Measurements from ENCODE around the gene CLVS2.
A peak's percentile ranks its signal among the peaks of the same experiment; 100 is the strongest.

The CLVS2 gene

DNA sequence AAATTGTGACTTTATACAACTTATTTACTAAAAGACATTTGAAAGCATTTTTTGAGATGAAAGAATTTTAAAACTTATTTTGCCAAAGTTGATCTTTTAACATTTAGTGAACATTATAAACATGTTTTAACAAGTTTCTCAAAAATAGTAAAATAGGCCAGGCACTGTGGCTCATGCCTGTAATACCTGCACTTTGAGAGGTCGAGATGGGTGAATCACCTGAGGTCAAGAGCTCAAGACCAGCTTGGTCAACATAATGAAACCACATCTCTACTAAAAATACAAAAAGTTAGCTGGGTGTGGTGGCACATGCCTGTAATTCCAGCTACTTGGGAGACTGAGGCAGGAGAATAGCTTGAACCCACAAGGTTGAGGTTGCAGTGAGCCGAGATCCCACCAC is 78.6 kb downstream of the CLVS2 start:
- WGBS, 2 experiments (ENCODE audit: insufficient coverage in 2 of 2) = no CpG with 5 or more reads among the region's 2 CpGs
- H3K4me3 ChIP-seq (ENCODE audit: extremely low read depth, insufficient read depth, low read length, poor library complexity, severe bottlenecking) = no peak overlapping the region
- no peak overlapping the region for H3K27ac ChIP-seq (ENCODE audit: low read depth, low read length, severe bottlenecking)
- H3K36me3 ChIP-seq (ENCODE audit: control insufficient read depth, insufficient read depth, low read length) = no peaks in the 10 kb centered on the region
- H3K4me1 ChIP-seq (ENCODE audit: control insufficient read depth, insufficient read depth, low read length, poor library complexity, severe bottlenecking) = no peaks in the 10 kb centered on the region
- H3K9me3 ChIP-seq (ENCODE audit: control insufficient read depth, low read length) = no peaks in the 10 kb centered on the region

GRCh38 chr6:123085403-123085802 is 89.4 kb downstream of the CLVS2 start:
- Histone ChIP-seq H3K9me3 (ENCODE audit: control insufficient read depth, low read length) (no peaks in the 10 kb centered on the region), H3K36me3 (ENCODE audit: control insufficient read depth, insufficient read depth, low read length) (no peaks in the 10 kb centered on the region), H3K4me3 (ENCODE audit: extremely low read depth, insufficient read depth, low read length, poor library complexity, severe bottlenecking) (no peak overlapping the region), H3K4me1 (ENCODE audit: control insufficient read depth, insufficient read depth, low read length, poor library complexity, severe bottlenecking) (no peaks in the 10 kb centered on the region), H3K27ac (ENCODE audit: low read depth, low read length, severe bottlenecking) (no peak overlapping the region)
- 100% methylated on average over 1 of the region's 5 CpGs; no CpG with 5 or more reads in 1 of the 2 experiments for WGBS, 2 experiments (ENCODE audit: insufficient coverage in 2 of 2)

DNA sequence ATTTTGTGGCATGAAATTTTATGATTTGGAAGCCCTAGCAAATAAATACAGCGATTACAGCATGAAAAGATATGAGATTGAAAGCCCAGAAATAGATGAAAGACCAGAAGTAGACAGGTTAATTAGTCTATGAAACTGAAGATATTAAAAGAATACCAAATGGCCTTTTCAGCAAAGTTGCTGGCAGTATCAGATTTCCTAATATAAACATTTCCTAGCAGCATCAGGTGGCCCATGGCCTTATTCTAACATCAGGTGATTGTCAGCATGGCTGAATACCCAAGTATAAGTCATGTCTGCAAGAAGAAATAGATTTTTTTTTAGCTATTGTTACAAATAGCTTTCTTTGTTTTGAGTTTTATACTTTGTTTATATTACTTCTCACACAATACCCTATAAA is 93.2 kb downstream of the CLVS2 start:
- 92% methylated on average over 1 of the region's 1 CpG; no CpG with 5 or more reads in 1 of the 2 experiments for WGBS, 2 experiments (ENCODE audit: insufficient coverage in 2 of 2)
- Histone ChIP-seq H3K4me1 (ENCODE audit: control insufficient read depth, insufficient read depth, low read length, poor library complexity, severe bottlenecking) (peaks cover 7% of the 10 kb centered on the region), H3K9me3 (ENCODE audit: control insufficient read depth, low read length) (no peaks in the 10 kb centered on the region), H3K27ac (ENCODE audit: low read depth, low read length, severe bottlenecking) (no peak overlapping the region), H3K36me3 (ENCODE audit: control insufficient read depth, insufficient read depth, low read length) (no peaks in the 10 kb centered on the region), H3K4me3 (ENCODE audit: extremely low read depth, insufficient read depth, low read length, poor library complexity, severe bottlenecking) (no peak overlapping the region)

- Histone ChIP-seq H3K36me3 (ENCODE audit: control insufficient read depth, insufficient read depth, low read length) (no peaks in the 10 kb centered on the region), H3K4me1 (ENCODE audit: control insufficient read depth, insufficient read depth, low read length, poor library complexity, severe bottlenecking) (peaks cover 7% of the 10 kb centered on the region), H3K27ac (ENCODE audit: low read depth, low read length, severe bottlenecking) (peak overlapping the region; percentile 36), H3K9me3 (ENCODE audit: control insufficient read depth, low read length) (no peaks in the 10 kb centered on the region), H3K4me3 (ENCODE audit: extremely low read depth, insufficient read depth, low read length, poor library complexity, severe bottlenecking) (no peak overlapping the region)
- 83 to 94% methylated on average over 1 to 2 of the region's 2 CpGs for WGBS, 2 experiments (ENCODE audit: insufficient coverage in 2 of 2)
Observed at GRCh38 chr6:123091091-123091895, 95.3 kb downstream of the CLVS2 start.

- H3K9me3 ChIP-seq (ENCODE audit: control insufficient read depth, low read length) = no peaks in the 10 kb centered on the region
- H3K36me3 ChIP-seq (ENCODE audit: control insufficient read depth, insufficient read depth, low read length) = no peaks in the 10 kb centered on the region
- no peak overlapping the region for H3K4me3 ChIP-seq (ENCODE audit: extremely low read depth, insufficient read depth, low read length, poor library complexity, severe bottlenecking)
- H3K4me1 ChIP-seq (ENCODE audit: control insufficient read depth, insufficient read depth, low read length, poor library complexity, severe bottlenecking) = peaks cover 7% of the 10 kb centered on the region
- no peak overlapping the region for H3K27ac ChIP-seq (ENCODE audit: low read depth, low read length, severe bottlenecking)
Observed at GRCh38 chr6:123091896-123092271, 95.8 kb downstream of the CLVS2 start.

GRCh38 chr6:123094795-123095194 is 98.8 kb downstream of the CLVS2 start:
- H3K27ac ChIP-seq (ENCODE audit: low read depth, low read length, severe bottlenecking) = no peak overlapping the region
- H3K4me1 ChIP-seq (ENCODE audit: control insufficient read depth, insufficient read depth, low read length, poor library complexity, severe bottlenecking) = peaks cover 7% of the 10 kb centered on the region
- no peaks in the 10 kb centered on the region for H3K36me3 ChIP-seq (ENCODE audit: control insufficient read depth, insufficient read depth, low read length)
- 86% methylated on average over 1 of the region's 1 CpG; no CpG with 5 or more reads in 1 of the 2 experiments for WGBS, 2 experiments (ENCODE audit: insufficient coverage in 2 of 2)
- no peaks in the 10 kb centered on the region for H3K9me3 ChIP-seq (ENCODE audit: control insufficient read depth, low read length)
- no peak overlapping the region for H3K4me3 ChIP-seq (ENCODE audit: extremely low read depth, insufficient read depth, low read length, poor library complexity, severe bottlenecking)

DNA sequence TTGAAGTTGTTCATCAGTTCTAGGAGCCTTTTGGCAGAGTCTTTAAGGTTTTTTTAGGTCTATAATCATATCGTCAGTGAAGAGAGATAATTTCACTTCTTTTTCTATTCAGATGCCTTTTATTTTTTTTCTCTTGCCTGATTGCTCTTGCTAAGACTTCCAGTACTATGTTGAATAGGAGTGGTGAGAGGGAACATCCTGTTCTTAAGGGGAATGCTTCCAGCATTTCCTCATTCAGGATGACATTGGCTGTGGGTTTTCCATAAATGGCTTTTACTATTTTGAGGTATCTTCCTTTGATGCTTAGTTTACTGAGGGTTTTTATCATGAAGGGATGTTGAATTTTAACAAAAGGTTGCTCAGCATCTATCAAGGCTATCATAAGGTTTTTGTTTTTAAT is 109.5 kb downstream of the CLVS2 start:
- Histone ChIP-seq H3K4me1 (ENCODE audit: control insufficient read depth, insufficient read depth, low read length, poor library complexity, severe bottlenecking) (no peaks in the 10 kb centered on the region), H3K27ac (ENCODE audit: low read depth, low read length, severe bottlenecking) (no peak overlapping the region), H3K9me3 (ENCODE audit: control insufficient read depth, low read length) (no peaks in the 10 kb centered on the region), H3K36me3 (ENCODE audit: control insufficient read depth, insufficient read depth, low read length) (no peaks in the 10 kb centered on the region), H3K4me3 (ENCODE audit: extremely low read depth, insufficient read depth, low read length, poor library complexity, severe bottlenecking) (no peak overlapping the region)
- no CpG with 5 or more reads among the region's 1 CpG for WGBS, 2 experiments (ENCODE audit: insufficient coverage in 2 of 2)

DNA sequence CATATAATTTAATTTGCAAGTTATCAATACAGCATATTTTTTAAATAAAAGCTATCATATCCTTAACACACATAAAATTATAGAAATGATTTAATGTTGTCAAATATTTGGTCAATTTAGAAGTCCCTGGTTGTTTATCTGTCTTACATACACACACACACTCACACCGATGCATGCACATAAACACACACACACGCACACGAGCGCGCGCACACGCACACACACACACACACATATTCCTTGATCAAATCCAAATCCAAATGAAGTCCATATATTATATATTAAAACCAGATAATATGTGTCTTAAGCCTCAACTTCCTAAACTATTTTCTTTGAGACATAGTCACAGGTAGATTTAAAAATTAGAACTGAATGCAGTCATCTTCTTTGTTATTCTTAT is 120.3 kb downstream of the CLVS2 start:
- no peaks in the 10 kb centered on the region for H3K4me1 ChIP-seq (ENCODE audit: control insufficient read depth, insufficient read depth, low read length, poor library complexity, severe bottlenecking)
- no peaks in the 10 kb centered on the region for H3K36me3 ChIP-seq (ENCODE audit: control insufficient read depth, insufficient read depth, low read length)
- H3K4me3 ChIP-seq (ENCODE audit: extremely low read depth, insufficient read depth, low read length, poor library complexity, severe bottlenecking) = no peak overlapping the region
- H3K27ac ChIP-seq (ENCODE audit: low read depth, low read length, severe bottlenecking) = no peak overlapping the region
- H3K9me3 ChIP-seq (ENCODE audit: control insufficient read depth, low read length) = no peaks in the 10 kb centered on the region
- no CpG with 5 or more reads among the region's 7 CpGs for WGBS, 2 experiments (ENCODE audit: insufficient coverage in 2 of 2)

DNA sequence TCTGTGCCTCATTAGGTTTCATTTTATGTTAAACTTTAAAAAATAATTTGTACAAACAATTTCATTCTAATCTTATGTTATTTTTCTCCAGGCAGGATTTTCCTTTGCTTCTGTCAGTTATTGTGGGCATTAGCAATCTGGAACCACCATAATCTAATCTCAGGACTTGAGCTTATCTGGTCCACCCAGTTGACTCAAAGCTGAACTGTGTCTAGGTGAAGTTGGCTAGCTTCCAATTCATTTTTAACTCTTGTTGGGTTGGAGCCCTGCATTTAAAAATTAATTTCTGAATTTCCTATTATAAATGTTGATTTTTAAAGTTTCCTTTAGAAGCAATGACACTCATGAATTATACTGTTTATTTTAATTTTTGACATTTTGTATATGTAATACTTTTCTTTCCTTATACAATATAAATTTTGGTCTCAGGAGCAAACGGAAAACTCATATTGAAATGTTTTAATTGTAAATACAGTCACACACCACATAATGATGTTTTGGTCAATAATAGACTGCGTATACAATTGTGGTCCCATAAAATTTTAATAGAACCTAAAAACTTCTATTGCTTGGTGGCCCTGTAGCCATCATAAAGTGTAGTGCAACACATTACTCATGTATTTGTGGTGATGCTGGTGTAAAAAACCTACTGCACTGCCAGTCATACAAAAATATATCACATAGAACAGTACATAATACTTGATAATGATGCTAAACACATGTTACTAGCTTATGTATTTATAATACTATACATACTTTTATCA is 121.3 kb downstream of the CLVS2 start:
- Histone ChIP-seq H3K4me3 (ENCODE audit: extremely low read depth, insufficient read depth, low read length, poor library complexity, severe bottlenecking) (no peak overlapping the region), H3K27ac (ENCODE audit: low read depth, low read length, severe bottlenecking) (no peak overlapping the region), H3K9me3 (ENCODE audit: control insufficient read depth, low read length) (no peaks in the 10 kb centered on the region), H3K36me3 (ENCODE audit: control insufficient read depth, insufficient read depth, low read length) (no peaks in the 10 kb centered on the region), H3K4me1 (ENCODE audit: control insufficient read depth, insufficient read depth, low read length, poor library complexity, severe bottlenecking) (no peaks in the 10 kb centered on the region)
- no CpG with 5 or more reads among the region's 2 CpGs for WGBS, 2 experiments (ENCODE audit: insufficient coverage in 2 of 2)

DNA sequence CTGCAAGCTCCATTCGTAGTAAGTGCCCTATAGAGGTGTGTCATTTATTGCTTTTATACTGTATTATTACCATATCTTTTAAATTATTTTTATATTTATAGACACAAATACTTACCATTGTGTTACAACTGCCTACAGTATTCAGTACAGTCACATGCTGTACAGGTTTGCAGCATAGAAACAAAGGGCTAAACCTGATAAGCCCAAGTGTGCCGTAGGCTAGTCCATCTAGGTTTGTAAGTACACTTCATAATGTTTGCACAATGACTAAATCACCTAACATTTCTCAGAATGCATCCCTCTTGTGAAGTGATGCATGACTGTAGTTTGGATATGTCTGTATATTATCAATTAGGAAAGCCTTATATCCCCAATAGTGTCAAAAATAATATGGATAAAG is 122.8 kb downstream of the CLVS2 start:
- Histone ChIP-seq H3K36me3 (ENCODE audit: control insufficient read depth, insufficient read depth, low read length) (no peaks in the 10 kb centered on the region), H3K4me3 (ENCODE audit: extremely low read depth, insufficient read depth, low read length, poor library complexity, severe bottlenecking) (no peak overlapping the region), H3K27ac (ENCODE audit: low read depth, low read length, severe bottlenecking) (no peak overlapping the region), H3K9me3 (ENCODE audit: control insufficient read depth, low read length) (no peaks in the 10 kb centered on the region), H3K4me1 (ENCODE audit: control insufficient read depth, insufficient read depth, low read length, poor library complexity, severe bottlenecking) (no peaks in the 10 kb centered on the region)
- WGBS, 2 experiments (ENCODE audit: insufficient coverage in 2 of 2) = 80% methylated on average over 1 of the region's 2 CpGs; no CpG with 5 or more reads in 1 of the 2 experiments

All from mesodermal cell (in vitro differentiated cells).